Immature natural killer cell (primary cell): ENCODE measurements around the gene FOXC1. TPM values are rescaled to one million over a fixed set of nuclear protein-coding genes. Genes with fewer than 3 reads are reported as not detected.

Experiments
- DNase-seq, 3 donors: peaks; one replicate each; pipeline ENCODE4 v3.0.0; 2022; ENCODE audit warnings: mixed read lengths in 1 of 3
- H3K27ac Mint-ChIP-seq, 6 donors: one replicate each; pipeline ENCODE4 v1.8.0; 2020; ENCODE audit warnings: mixed read lengths in 6 of 6, mild to moderate bottlenecking in 5 of 6, inconsistent platforms in 4 of 6, moderate library complexity in 3 of 6
- H3K27me3 Mint-ChIP-seq, 3 donors: one replicate each; pipeline ENCODE4 v1.8.0; 2020 to 2021; ENCODE audit warnings: low read depth in 3 of 3, mild to moderate bottlenecking in 3 of 3, mixed read lengths in 3 of 3, moderate library complexity in 3 of 3, inconsistent platforms in 1 of 3
- H3K36me3 Mint-ChIP-seq, 3 donors: one replicate each; pipeline ENCODE4 v1.8.0; 2020; ENCODE audit warnings: mixed read lengths in 3 of 3, inconsistent platforms in 2 of 3, mild to moderate bottlenecking in 2 of 3
- H3K4me1 Mint-ChIP-seq, 2 donors: one replicate each; pipeline ENCODE4 v1.8.0; 2020; ENCODE audit warnings: inconsistent platforms in 2 of 2, mild to moderate bottlenecking in 2 of 2, mixed read lengths in 2 of 2, moderate library complexity in 1 of 2
- H3K4me3 Mint-ChIP-seq, 5 donors: one replicate each; pipeline ENCODE4 v1.8.0; 2020; ENCODE audit warnings: mild to moderate bottlenecking in 5 of 5, mixed read lengths in 5 of 5, inconsistent platforms in 3 of 5, moderate library complexity in 3 of 5
- H3K9me3 Mint-ChIP-seq, 6 donors: one replicate each; pipeline ENCODE4 v1.8.0; 2020; ENCODE audit warnings: mild to moderate bottlenecking in 6 of 6, mixed read lengths in 6 of 6, inconsistent platforms in 4 of 6, moderate library complexity in 3 of 6
- polyA plus RNA-seq, 3 donors: library from polyadenylated mRNA; unstranded; fragments of 300-500 nt; fragmentation: Illumina TruSeq; gene quantifications; one replicate each; pipeline ENCODE4 v1.2.3, GENCODE V29; 2021

The FOXC1 gene
- polyA plus RNA-seq, 3 donors from 2014 or later = 0.22 TPM; not detected in 2

- Mint-ChIP-seq H3K27me3 (peaks cover 0 to 2% (median 2%) of the 10 kb centered on the region in 3 donors), H3K36me3 (no peaks in the 10 kb centered on the region), H3K4me1 (no peaks in the 10 kb centered on the region), H3K4me3 (no peak overlapping the region), H3K27ac (no peak overlapping the region), H3K9me3 (no peaks in the 10 kb centered on the region)
- DNase-seq = no peak
Observed at GRCh38 chr6:1651362-1651761, 41.6 kb downstream of the FOXC1 start.

DNA sequence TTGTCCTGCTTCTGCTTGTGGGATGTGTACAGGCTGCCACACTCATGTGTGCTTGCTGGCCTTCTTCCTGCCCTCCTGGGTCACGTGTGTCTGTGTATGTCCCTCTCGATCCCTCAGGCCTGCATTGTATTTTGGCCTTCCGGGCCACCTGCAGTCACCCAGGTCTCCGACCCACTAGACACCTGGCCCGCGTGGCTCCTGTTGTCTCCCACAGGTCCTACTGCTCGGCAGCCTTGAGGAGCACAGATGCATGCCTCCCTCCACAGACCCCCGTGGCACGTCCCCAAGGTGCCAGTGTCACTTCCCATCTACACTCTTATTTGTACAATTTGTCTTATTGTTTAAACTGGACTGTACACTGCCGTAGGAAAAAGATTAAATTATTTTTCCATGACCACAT, 43.1 kb downstream of the FOXC1 start:
- H3K36me3 Mint-ChIP-seq = no peaks in the 10 kb centered on the region
- no peak overlapping the region for H3K27ac Mint-ChIP-seq
- no peaks in the 10 kb centered on the region for H3K9me3 Mint-ChIP-seq
- no peaks in the 10 kb centered on the region for H3K4me1 Mint-ChIP-seq
- DNase-seq = no peak
- no peak overlapping the region for H3K4me3 Mint-ChIP-seq
- H3K27me3 Mint-ChIP-seq = peaks cover 0 to 2% (median 2%) of the 10 kb centered on the region in 3 donors

DNA sequence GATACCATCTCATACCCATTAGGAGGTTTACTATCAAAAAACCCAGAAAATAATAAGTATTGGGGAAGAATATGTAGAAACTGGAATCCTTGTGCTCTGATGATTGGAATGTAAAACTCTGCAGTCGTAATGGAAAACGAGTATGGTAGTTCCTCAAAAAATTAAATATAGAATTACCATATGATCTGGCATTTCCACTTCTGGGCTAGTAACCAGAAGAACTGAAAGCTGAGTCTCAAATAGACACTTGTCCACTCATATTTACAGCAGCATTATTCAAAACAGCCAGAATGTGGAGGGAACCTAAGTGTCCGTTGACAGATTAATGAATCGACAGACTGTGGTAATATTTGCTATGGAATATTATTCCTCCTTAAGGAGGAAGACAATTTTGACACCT, 44.3 kb downstream of the FOXC1 start:
- no peak overlapping the region for H3K27ac Mint-ChIP-seq
- no peaks in the 10 kb centered on the region for H3K4me1 Mint-ChIP-seq
- DNase-seq = no peak
- no peak overlapping the region for H3K4me3 Mint-ChIP-seq
- H3K36me3 Mint-ChIP-seq = no peaks in the 10 kb centered on the region
- H3K9me3 Mint-ChIP-seq = no peaks in the 10 kb centered on the region
- H3K27me3 Mint-ChIP-seq = peaks cover 0 to 2% (median 2%) of the 10 kb centered on the region in 3 donors

GRCh38 chr6:1657116-1657770, 47.5 kb downstream of the FOXC1 start:
- H3K27ac Mint-ChIP-seq = no peak overlapping the region
- H3K36me3 Mint-ChIP-seq = no peaks in the 10 kb centered on the region
- no peak overlapping the region for H3K4me3 Mint-ChIP-seq
- peaks cover 0 to 3% (median 2%) of the 10 kb centered on the region in 3 donors for H3K27me3 Mint-ChIP-seq
- no peak for DNase-seq
- no peaks in the 10 kb centered on the region for H3K9me3 Mint-ChIP-seq
- peaks cover 13 to 14% of the 10 kb centered on the region in 2 donors for H3K4me1 Mint-ChIP-seq

DNA sequence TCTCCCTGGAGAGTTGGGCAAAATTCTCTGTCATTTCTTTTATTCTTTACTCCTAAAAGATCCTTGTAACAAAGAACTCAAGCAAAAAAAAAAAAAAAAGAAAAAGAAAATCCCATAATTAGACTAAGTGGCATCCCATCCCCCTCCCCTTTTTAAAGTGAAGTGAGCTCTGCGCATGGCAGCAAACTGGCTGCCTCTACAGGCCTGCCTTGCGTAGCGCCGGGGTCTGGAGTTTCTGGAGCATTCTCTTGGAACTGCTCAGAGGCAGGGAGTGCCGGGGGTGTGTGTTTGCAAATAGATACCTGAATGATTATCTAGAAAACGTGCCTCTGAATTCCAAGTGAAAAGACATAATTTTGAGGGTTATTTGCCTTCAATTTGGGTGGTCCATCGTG, 48.1 kb downstream of the FOXC1 start:
- no peaks in the 10 kb centered on the region for H3K36me3 Mint-ChIP-seq
- H3K4me1 Mint-ChIP-seq = peaks cover 13 to 14% of the 10 kb centered on the region in 2 donors
- H3K27me3 Mint-ChIP-seq = peaks cover 0 to 2% (median 2%) of the 10 kb centered on the region in 3 donors
- DNase-seq = no peak
- H3K27ac Mint-ChIP-seq = no peak overlapping the region
- no peaks in the 10 kb centered on the region for H3K9me3 Mint-ChIP-seq
- no peak overlapping the region for H3K4me3 Mint-ChIP-seq

- Mint-ChIP-seq H3K27ac (no peak overlapping the region), H3K36me3 (no peaks in the 10 kb centered on the region), H3K4me3 (no peak overlapping the region), H3K4me1 (peaks cover 13 to 14% of the 10 kb centered on the region in 2 donors), H3K27me3 (peaks cover 0 to 1% (median 0%) of the 10 kb centered on the region in 3 donors), H3K9me3 (no peaks in the 10 kb centered on the region)
- DNase-seq = no peak
Observed at GRCh38 chr6:1658212-1659005, 48.7 kb downstream of the FOXC1 start.

DNA sequence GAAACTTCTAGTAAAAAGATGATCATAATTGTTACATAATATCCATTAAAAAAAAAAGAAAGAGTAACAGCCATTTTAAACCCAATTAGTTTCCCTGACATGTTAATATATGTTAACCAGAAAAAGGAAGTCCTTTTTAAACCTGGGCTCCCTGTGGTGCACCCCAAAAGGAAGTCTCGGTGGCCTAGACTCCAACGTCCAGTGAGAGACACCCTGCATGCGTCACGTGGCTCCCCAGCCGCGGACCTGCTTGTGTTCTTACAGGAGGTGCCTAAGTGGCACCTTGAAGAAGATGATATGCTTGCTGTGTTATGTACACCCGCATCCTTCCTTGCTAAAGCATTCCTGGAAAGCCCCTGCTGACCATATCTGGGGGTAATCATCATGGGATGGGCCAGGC, 50.1 kb downstream of the FOXC1 start:
- H3K27ac Mint-ChIP-seq = peak overlapping the region in 1 of 6 donors; percentile 69

DNA sequence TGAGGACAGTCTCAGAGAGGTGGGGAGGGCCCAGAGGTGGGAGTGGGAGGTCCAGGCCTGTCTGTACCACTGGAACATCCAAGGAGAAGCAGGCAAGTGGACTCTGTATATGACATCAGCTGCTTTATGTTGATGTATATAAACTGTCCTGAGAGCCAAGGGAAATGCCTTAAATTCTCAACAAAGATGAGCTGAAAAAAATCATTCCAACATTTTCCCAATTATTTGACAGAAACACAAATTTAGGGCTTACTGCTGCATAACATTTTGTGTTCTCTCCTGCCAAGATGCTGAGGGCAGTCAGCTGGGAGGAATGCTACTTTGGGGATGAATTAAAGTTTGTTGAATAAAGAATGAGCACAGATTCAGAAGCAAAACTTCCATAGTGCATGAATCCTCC, 52.8 kb downstream of the FOXC1 start:
- no peak overlapping the region for H3K27ac Mint-ChIP-seq

More for the DNA sequence above, 50.1 kb downstream of the FOXC1 start:
- H3K27me3 Mint-ChIP-seq = peaks cover 0 to 3% (median 1%) of the 10 kb centered on the region in 3 donors
- DNase-seq = peak in 2 of 3 donors; percentile 21 to 34
- no peak overlapping the region for H3K4me3 Mint-ChIP-seq
- H3K36me3 Mint-ChIP-seq = peaks cover 0 to 3% (median 0%) of the 10 kb centered on the region in 3 donors
- H3K9me3 Mint-ChIP-seq = no peaks in the 10 kb centered on the region
- peaks cover 13 to 14% of the 10 kb centered on the region in 2 donors for H3K4me1 Mint-ChIP-seq

More for the DNA sequence above, 52.8 kb downstream of the FOXC1 start:
- Mint-ChIP-seq H3K36me3 (peaks cover 0 to 3% (median 0%) of the 10 kb centered on the region in 3 donors), H3K4me3 (no peak overlapping the region), H3K27me3 (peaks cover 0 to 3% (median 1%) of the 10 kb centered on the region in 3 donors), H3K9me3 (no peaks in the 10 kb centered on the region), H3K4me1 (peaks cover 13 to 14% of the 10 kb centered on the region in 2 donors)
- no peak for DNase-seq

Other genes starting within 250 kb of the FOXC1 start
- not detected for gene FOXF2, start 220.3 kb upstream of the FOXC1 start, polyA plus RNA-seq